IMR-90 (cell line): ENCODE data around the gene RAPGEF1. TPM values are rescaled to one million over a fixed set of nuclear protein-coding genes. Genes with fewer than 3 reads are reported as not detected.

ENCODE experiments used
- ATAC-seq: fragments of 200-7000 bp; cut with Tn5 transposase; 2 replicates; pipeline ENCODE4 v1.9.1; 2020; ENCODE audit warnings: low read depth, mild to moderate bottlenecking, moderate library complexity
- BruUV-seq: library from RNA; stranded (reverse); fragments of 400-500 nt; replicated peaks from 2 replicates; lab custom pipeline; 2021; lab: Mats Ljungman, UMichigan
- CTCF ChIA-PET: fragments of 300-600 bp; formaldehyde crosslinking; extraction: SDS; loops from one replicate; lab custom pipeline; 2021; ENCODE audit warnings: antibody characterized with exemption; lab: Yijun Ruan, JAX
- POLR2A ChIA-PET: fragments of 300-600 bp; sonication (Branson Sonifier 250); formaldehyde crosslinking; loops from one replicate; lab custom pipeline; 2022; ENCODE audit warnings: antibody characterized with exemption; ENCODE audit not compliant: unreplicated experiment; lab: Charles Lee
- DNase-seq: peaks from one replicate; pipeline ENCODE4 v3.0.0; 2013
- H2AFZ ChIP-seq: replicated peaks from 2 replicates; pipeline ENCODE3; 2013; ENCODE audit warnings: low read length, mild to moderate bottlenecking; ENCODE audit not compliant: poor library complexity
- H2AK5ac ChIP-seq: 2 replicates; pipeline ENCODE4 v1.6.1; 2013; ENCODE audit warnings: low read depth, low read length, inconsistent platforms
- H2AK9ac ChIP-seq: replicated peaks from 2 replicates; pipeline ENCODE3; 2013; ENCODE audit warnings: mild to moderate bottlenecking, low read depth, low read length, moderate library complexity; ENCODE audit not compliant: poor library complexity
- H2BK120ac ChIP-seq: 2 replicates; pipeline ENCODE4 v1.6.1; 2013; ENCODE audit warnings: low read depth, low read length, inconsistent platforms
- H2BK15ac ChIP-seq: 3 replicates; pipeline ENCODE4 v1.6.1; 2013; ENCODE audit warnings: low read depth, low read length, inconsistent platforms
- H2BK20ac ChIP-seq: 2 replicates; pipeline ENCODE4 v1.6.1; 2013; ENCODE audit warnings: low read depth, mild to moderate bottlenecking, inconsistent platforms, low read length, moderate library complexity
- H2BK5ac ChIP-seq: 2 replicates; pipeline ENCODE4 v1.6.1; 2013; ENCODE audit warnings: mild to moderate bottlenecking, low read depth, low read length, inconsistent platforms; ENCODE audit not compliant: poor library complexity, severe bottlenecking
- H3K14ac ChIP-seq: replicated peaks from 2 replicates; pipeline ENCODE4 v1.6.1; 2013; ENCODE audit warnings: low read depth, low read length, inconsistent platforms
- H3K18ac ChIP-seq: 2 replicates; pipeline ENCODE4 v1.6.1; 2013; ENCODE audit warnings: low read depth, low read length, control low read depth
- H3K23ac ChIP-seq: 2 replicates; pipeline ENCODE4 v1.6.1; 2013; ENCODE audit warnings: low read depth, low read length, inconsistent platforms
- H3K27ac ChIP-seq: 2 replicates; pipeline ENCODE4 v1.5.1; 2013; ENCODE audit warnings: mild to moderate bottlenecking, control low read depth, low read length; ENCODE audit not compliant: insufficient read depth
- H3K27me3 ChIP-seq: 2 replicates; pipeline ENCODE4 v1.6.1; 2013; ENCODE audit warnings: low read length; ENCODE audit not compliant: control insufficient read depth, insufficient read depth
- H3K36me3 ChIP-seq: 2 replicates; pipeline ENCODE4 v1.6.1; 2013; ENCODE audit warnings: low read length, mixed read lengths; ENCODE audit not compliant: control insufficient read depth, insufficient read depth
- H3K4ac ChIP-seq: 2 replicates; pipeline ENCODE4 v1.6.1; 2013; ENCODE audit warnings: low read depth, low read length, inconsistent platforms
- H3K4me1 ChIP-seq: 2 replicates; pipeline ENCODE4 v1.6.1; 2013; ENCODE audit warnings: low read length, mixed read lengths; ENCODE audit not compliant: control insufficient read depth, insufficient read depth
- H3K4me2 ChIP-seq: 2 replicates; pipeline ENCODE4 v1.6.1; 2013; ENCODE audit warnings: low read depth, mild to moderate bottlenecking, control low read depth, low read length, moderate library complexity
- H3K4me3 ChIP-seq: 2 replicates; pipeline ENCODE4 v1.5.1; 2013; ENCODE audit warnings: low read depth, mild to moderate bottlenecking, control low read depth, low read length, moderate library complexity; ENCODE audit not compliant: insufficient read depth
- H3K56ac ChIP-seq: 2 replicates; pipeline ENCODE4 v1.6.1; 2013; ENCODE audit warnings: low read length, inconsistent platforms; ENCODE audit not compliant: insufficient read depth; ENCODE audit errors: extremely low read depth
- H3K79me1 ChIP-seq, 2 experiments: 2 replicates each; pipeline ENCODE4 v1.6.1; 2013; ENCODE audit warnings: low read length in 2 of 2, inconsistent platforms in 1 of 2, low read depth in 1 of 2
- H3K9ac ChIP-seq: 2 replicates; pipeline ENCODE4 v1.6.1; 2013; ENCODE audit warnings: low read depth, low read length, control low read depth
- H3K9me1 ChIP-seq: 2 replicates; pipeline ENCODE4 v1.6.1; 2013; ENCODE audit warnings: low read length, inconsistent platforms; ENCODE audit not compliant: insufficient read depth
- H3K9me3 ChIP-seq: 2 replicates; pipeline ENCODE4 v1.6.1; 2013; ENCODE audit warnings: low read length; ENCODE audit not compliant: control insufficient read depth, insufficient read depth
- H4K20me1 ChIP-seq: 2 replicates; pipeline ENCODE4 v1.6.1; 2013; ENCODE audit warnings: low read length, inconsistent platforms; ENCODE audit not compliant: insufficient read depth
- H4K5ac ChIP-seq: 2 replicates; pipeline ENCODE4 v1.6.1; 2013; ENCODE audit warnings: mild to moderate bottlenecking, low read depth, low read length, control low read depth
- H4K8ac ChIP-seq, 2 experiments: 2 replicates each; pipeline ENCODE4 v1.6.1; 2013; ENCODE audit warnings: low read depth in 2 of 2, low read length in 2 of 2, control low read depth in 1 of 2, inconsistent platforms in 1 of 2
- H4K91ac ChIP-seq: 2 replicates; pipeline ENCODE4 v1.6.1; 2013; ENCODE audit warnings: low read depth, low read length, inconsistent platforms; ENCODE audit not compliant: insufficient read depth
- MXI1 ChIP-seq: IDR thresholded peaks from 2 replicates; pipeline ENCODE4 v1.6.1; 2012; ENCODE audit warnings: low read depth, mild to moderate bottlenecking, low read length, moderate library complexity, borderline replicate concordance
- WGBS, 2 experiments: methylation state at CpG; one replicate each; pipeline versions ENCODE4 v1.1.5 to v1.1.7; 2013; ENCODE audit warnings: missing lambda C conversion rate in 2 of 2; ENCODE audit not compliant: insufficient read length in 1 of 2; ENCODE audit errors: extremely low coverage in 2 of 2; 5-methylcytosine and 5-hydroxymethylcytosine counted together
- dilution Hi-C: fragments of 300-500 bp; cut with HindIII; formaldehyde crosslinking; loops from one replicate; pipeline ENCODE4 v1.14.3; 2018; ENCODE audit warnings: low sequenced_read_pairs; ENCODE audit not compliant: unreplicated experiment
- in situ Hi-C: fragments of 300-500 bp; cut with MboI; formaldehyde crosslinking; loops from 3 replicates; pipeline ENCODE4 v1.14.3; 2019; ENCODE audit warnings: low sequenced_read_pairs, inconsistent platforms, mixed read lengths
- intact Hi-C: fragments of 100-400 bp; cut with micrococcal nuclease; formaldehyde crosslinking; loops from 2 replicates; pipeline ENCODE4 v1.10.0; 2022
- polyA plus RNA-seq, 3 experiments: library from polyadenylated mRNA; depleted of rRNA; stranded (reverse); fragments of >200 nt; gene quantifications; 2 replicates each; pipeline ENCODE4 v1.2.3, GENCODE V29; 2012; ENCODE audit warnings: low replicate concordance in 1 of 3
- total RNA-seq: library from RNA; depleted of rRNA; stranded (reverse); fragments of >200 nt; gene quantifications from 2 replicates; pipeline ENCODE4 v1.2.3, GENCODE V29; 2012

RAPGEF1 gene
- total and polyA plus RNA-seq, 2 of the 4 experiments (the other 2 are of a cell fraction), result 13.1 to 22.3 TPM

GRCh38 chr9:131748411-131748955 is 8.6 kb upstream of the RAPGEF1 start:
- TF ChIP-seq MXI1, result no peak
- H4K20me1 ChIP-seq, result no peaks in the 10 kb centered on the region
- no peak overlapping the region for H2BK120ac ChIP-seq
- no peaks in the 10 kb centered on the region for H3K36me3 ChIP-seq
- H3K14ac ChIP-seq, result no peak overlapping the region
- no peak overlapping the region for H2BK5ac ChIP-seq
- H3K56ac ChIP-seq, result no peak overlapping the region
- H2AK9ac ChIP-seq, result no peak overlapping the region
- no peak overlapping the region for H3K4me2 ChIP-seq
- no peak overlapping the region for H4K91ac ChIP-seq
- H3K9ac ChIP-seq, result no peak overlapping the region
- no peaks in the 10 kb centered on the region for H3K4me1 ChIP-seq
- no peak for DNase-seq
- dilution Hi-C loops, result no loop called here
- no peak overlapping the region for H3K18ac ChIP-seq
- H3K79me1 ChIP-seq, result no peaks in the 10 kb centered on the region
- no peak overlapping the region for H2AFZ ChIP-seq
- BruUV-seq, result no TSS peak
- H2BK15ac ChIP-seq, result no peak overlapping the region
- H2BK20ac ChIP-seq, result no peak overlapping the region
- H3K4ac ChIP-seq, result no peak overlapping the region
- no peak overlapping the region for H4K8ac ChIP-seq
- no peaks in the 10 kb centered on the region for H3K9me3 ChIP-seq
- WGBS, 2 experiments, result no CpG with 5 or more reads among the region's 5 CpGs
- no peak overlapping the region for H4K5ac ChIP-seq
- in situ Hi-C loops, result loop anchor here (10.0 kb wide), 1 partner anchor 244 kb away; the partner anchor contains the start of gene POMT1
- H3K27me3 ChIP-seq, result peaks cover 15% of the 10 kb centered on the region
- H2AK5ac ChIP-seq, result no peak overlapping the region
- intact Hi-C loops, result loop anchor here (5.0 kb wide), 1 partner anchor 246 kb away; the partner anchor contains the start of gene POMT1
- H3K27ac ChIP-seq, result no peak overlapping the region
- ChIA-PET CTCF (interaction anchor here (0.7 kb wide), 1 partner anchor 219 kb away, joined by 3 read pairs; no protein-coding TSS in a partner anchor), POLR2A (no interaction called here)
- no peak for ATAC-seq
- no peak overlapping the region for H3K23ac ChIP-seq
- no peak overlapping the region for H3K4me3 ChIP-seq
- H3K9me1 ChIP-seq, result no peaks in the 10 kb centered on the region
